Mesangial cell (primary cell): ENCODE results near the gene SPECC1L. TPM values are rescaled to one million over a fixed set of nuclear protein-coding genes. Genes with fewer than 3 reads are reported as not detected.

Experiments used
- total RNA-seq: library from RNA; depleted of rRNA; stranded (reverse); fragments of >200 nt; gene quantifications from 2 replicates; pipeline ENCODE4 v1.2.3, GENCODE V29; 2015

The SPECC1L gene, protein sequence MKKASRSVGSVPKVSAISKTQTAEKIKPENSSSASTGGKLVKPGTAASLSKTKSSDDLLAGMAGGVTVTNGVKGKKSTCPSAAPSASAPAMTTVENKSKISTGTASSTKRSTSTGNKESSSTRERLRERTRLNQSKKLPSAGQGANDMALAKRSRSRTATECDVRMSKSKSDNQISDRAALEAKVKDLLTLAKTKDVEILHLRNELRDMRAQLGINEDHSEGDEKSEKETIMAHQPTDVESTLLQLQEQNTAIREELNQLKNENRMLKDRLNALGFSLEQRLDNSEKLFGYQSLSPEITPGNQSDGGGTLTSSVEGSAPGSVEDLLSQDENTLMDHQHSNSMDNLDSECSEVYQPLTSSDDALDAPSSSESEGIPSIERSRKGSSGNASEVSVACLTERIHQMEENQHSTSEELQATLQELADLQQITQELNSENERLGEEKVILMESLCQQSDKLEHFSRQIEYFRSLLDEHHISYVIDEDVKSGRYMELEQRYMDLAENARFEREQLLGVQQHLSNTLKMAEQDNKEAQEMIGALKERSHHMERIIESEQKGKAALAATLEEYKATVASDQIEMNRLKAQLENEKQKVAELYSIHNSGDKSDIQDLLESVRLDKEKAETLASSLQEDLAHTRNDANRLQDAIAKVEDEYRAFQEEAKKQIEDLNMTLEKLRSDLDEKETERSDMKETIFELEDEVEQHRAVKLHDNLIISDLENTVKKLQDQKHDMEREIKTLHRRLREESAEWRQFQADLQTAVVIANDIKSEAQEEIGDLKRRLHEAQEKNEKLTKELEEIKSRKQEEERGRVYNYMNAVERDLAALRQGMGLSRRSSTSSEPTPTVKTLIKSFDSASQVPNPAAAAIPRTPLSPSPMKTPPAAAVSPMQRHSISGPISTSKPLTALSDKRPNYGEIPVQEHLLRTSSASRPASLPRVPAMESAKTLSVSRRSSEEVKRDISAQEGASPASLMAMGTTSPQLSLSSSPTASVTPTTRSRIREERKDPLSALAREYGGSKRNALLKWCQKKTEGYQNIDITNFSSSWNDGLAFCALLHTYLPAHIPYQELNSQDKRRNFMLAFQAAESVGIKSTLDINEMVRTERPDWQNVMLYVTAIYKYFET
- total RNA-seq: 21.2 and 22.4 TPM in 2 replicates

GRCh38 chr22:24270556-24271385, at the start of gene SPECC1L:
Gene SPECC1L, plus strand, starts transcription at chr22:24270831. Its CDS starts 31,401 bp downstream, at chr22:24302232.

DNA sequence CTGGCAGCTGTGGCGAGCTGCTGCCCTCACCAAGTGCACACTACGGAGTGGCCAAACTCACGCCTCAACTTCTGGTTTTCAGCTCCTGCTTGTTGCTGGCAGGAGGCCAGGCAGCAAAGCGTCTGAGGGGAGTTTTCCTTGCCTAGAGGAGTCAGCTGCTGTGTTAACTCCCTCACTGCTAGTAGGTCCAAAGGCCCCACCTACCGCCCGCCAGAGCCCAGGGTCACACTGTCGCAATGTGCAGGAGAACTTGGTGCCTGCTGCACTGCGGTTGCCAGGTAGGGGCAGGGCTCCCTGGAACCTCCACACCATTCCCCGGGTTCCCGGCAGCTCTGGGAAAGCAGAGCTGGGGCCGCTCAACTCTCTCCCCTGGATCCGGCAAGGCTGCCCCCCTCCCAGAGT, 25.6 kb upstream of the SPECC1L start, which contains the start of gene GGT5:
Gene GGT5, minus strand, starts transcription at position 53 of the 402 bp plus-strand sequence. CDS start 357 bp downstream, outside the sequence.

DNA sequence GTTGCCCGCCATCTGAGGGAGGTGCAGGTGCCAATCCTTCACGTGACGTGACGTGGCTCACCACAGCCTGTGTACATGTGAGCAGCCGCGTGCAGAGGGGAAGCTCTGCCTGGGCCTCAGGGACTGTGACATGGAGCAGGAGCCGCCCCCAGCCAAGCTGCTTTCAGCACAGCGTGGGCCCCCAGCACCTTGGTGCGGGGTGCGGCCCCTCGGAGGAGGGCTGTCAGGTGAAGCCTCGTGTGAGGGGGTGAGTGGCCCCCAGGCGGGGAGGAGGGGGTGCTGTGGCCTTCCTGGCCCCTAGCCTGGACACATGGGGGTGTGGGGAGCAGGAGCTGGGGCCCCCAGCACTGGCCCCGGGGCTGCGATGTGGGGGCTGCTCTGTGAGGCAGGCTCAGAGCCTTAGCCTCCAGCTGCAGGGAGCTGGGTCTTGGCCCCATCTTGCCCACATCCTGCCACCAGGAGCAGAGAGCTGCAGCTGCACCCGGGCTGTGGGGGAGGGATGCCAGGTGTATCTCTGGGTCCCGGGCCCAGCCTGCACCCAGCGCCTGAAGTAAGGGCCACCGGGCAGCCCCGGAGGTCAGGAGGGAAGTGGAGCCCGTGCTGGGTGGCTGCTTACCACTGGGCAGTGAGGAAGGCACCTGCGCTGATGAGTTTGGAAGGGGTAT, 157.0 kb downstream of the SPECC1L start, which contains the start of gene ADORA2A:
Gene ADORA2A, plus strand, starts transcription at position 100 of the 665 bp plus-strand sequence. CDS start 5,806 bp downstream, outside the sequence.

Other genes starting within 250 kb of the SPECC1L start
- 0.16 and 1.8 TPM in 2 replicates for gene SUSD2, start 89.3 kb upstream of the SPECC1L start, total RNA-seq
- 7.2 and 12.9 TPM in 2 replicates for gene GGT5, start 25.7 kb upstream of the SPECC1L start, total RNA-seq
- gene ADORA2A, start 156.8 kb downstream of the SPECC1L start, total RNA-seq: 0.49 and 4.2 TPM in 2 replicates
- 0.16 and 0.38 TPM in 2 replicates for gene UPB1, start 224.5 kb downstream of the SPECC1L start, total RNA-seq